NB4 (cell line): ENCODE results near the gene TEP1.

Experiments used
- CTCF ChIP-seq: IDR thresholded peaks from one replicate; pipeline ENCODE4 v1.5.1; 2012; ENCODE audit warnings: low read depth, low read length
- POLR2A ChIP-seq: IDR thresholded peaks from 2 replicates; pipeline ENCODE4 v1.6.1; 2011; ENCODE audit warnings: mild to moderate bottlenecking; ENCODE audit not compliant: insufficient read length; ENCODE audit errors: extremely low read depth

- TF ChIP-seq CTCF (no peak), POLR2A (peak; percentile 74)
These were observed 41.4 kb upstream of the TEP1 start, which contains the start of the genes APEX1 and OSGEP for GRCh38 chr14:20454516-20455354.
